Sigmoid colon (tissue), 7 donors: ENCODE results near the gene PUM1. TPM values are rescaled to one million over a fixed set of nuclear protein-coding genes. Genes with fewer than 3 reads are reported as not detected.

Experiments used
- DNase-seq: peaks from one replicate; pipeline ENCODE4 v3.0.0-alpha.2; 2019
- H3K27ac ChIP-seq, 4 donors: fragments of 200-600 bp; sonication (generic); one replicate each; pipeline ENCODE4 v1.5.1; 2016 to 2019; ENCODE audit warnings: mild to moderate bottlenecking in 1 of 4
- H3K27me3 ChIP-seq, 3 donors: fragments of 200-600 bp; sonication (generic); one replicate each; pipeline ENCODE4 v1.5.1; 2019; ENCODE audit warnings: mild to moderate bottlenecking in 1 of 3
- H3K36me3 ChIP-seq, 4 donors: fragments of 200-600 bp; sonication (generic); one replicate each; pipeline ENCODE4 v1.5.1; 2016 to 2019
- H3K4me1 ChIP-seq, 4 donors: fragments of 200-600 bp; sonication (generic); one replicate each; pipeline ENCODE4 v1.5.1; 2017 to 2019
- H3K4me3 ChIP-seq, 4 donors: fragments of 200-600 bp; sonication (generic); one replicate each; pipeline ENCODE4 v1.5.1; 2017 to 2019; ENCODE audit warnings: mild to moderate bottlenecking in 2 of 4, moderate library complexity in 1 of 4
- H3K9me3 ChIP-seq, 4 donors: fragments of 200-600 bp in 3 of 4; sonication (generic) in 3 of 4; one replicate each; pipeline versions ENCODE4 v1.5.1 to v1.6.1; 2013 to 2019
- EP300 ChIP-seq, 4 donors: sonication (generic); formaldehyde crosslinking; IDR thresholded peaks; one replicate each; pipeline ENCODE4 v1.6.1; 2017; ENCODE audit warnings: antibody characterized with exemption in 4 of 4
- POLR2A ChIP-seq, 2 donors: fragments of 450-650 bp; IDR thresholded peaks; one replicate each; pipeline ENCODE4 v1.6.1; 2016; ENCODE audit warnings: antibody characterized with exemption in 2 of 2, mild to moderate bottlenecking in 2 of 2, moderate library complexity in 2 of 2
- POLR2AphosphoS5 ChIP-seq, 4 donors: sonication (generic); formaldehyde crosslinking; IDR thresholded peaks; one replicate each; pipeline ENCODE4 v1.6.1; 2017; ENCODE audit warnings: antibody characterized with exemption in 4 of 4
- WGBS, 2 donors: extraction: QIAGEN DNeasy Blood & Tissue Kit; methylation state at CpG; one replicate each; pipeline ENCODE4 v1.1.7; 2013; 5-methylcytosine and 5-hydroxymethylcytosine counted together
- intact Hi-C: fragments of 100-400 bp; cut with DNase I; formaldehyde crosslinking; loops from one replicate; pipeline ENCODE4 v1.15.1; 2023
- polyA plus RNA-seq, 3 donors: library from polyadenylated mRNA; stranded (reverse); fragments of 200-250 nt; gene quantifications; one replicate each; pipeline ENCODE4 v1.2.3, GENCODE V29; 2013
- small RNA-seq, 3 donors: library from RNA; depleted of rRNA; stranded (forward); fragments of <200 nt; gene quantifications; one replicate each; pipeline ENCODE3, GENCODE V24; 2016
- total RNA-seq, 4 donors: library from RNA; depleted of rRNA; stranded (reverse); fragments of >200 nt; gene quantifications; one replicate each; pipeline ENCODE4 v1.1.0, GENCODE V29; 2016
- TF ChIP-seq, protein P1 (sequence below), 4 experiments: fragments of 450-650 bp in 3 of 4; fragments of 200-600 bp in 1 of 4; IDR thresholded peaks; one replicate each; pipeline ENCODE4 v1.5.1; 2016 to 2019; ENCODE audit warnings: antibody characterized with exemption in 4 of 4, mild to moderate bottlenecking in 3 of 4, moderate library complexity in 2 of 4
- donor health status: healthy with polysubstance abuse.
- donor health status: Bipolar disorder and iron deficiency.
- donor health status: healthy.

Gene PUM1
- total and polyA plus RNA-seq, 7 donors, result 16.9 to 89.5 (median 66.4) TPM

GRCh38 chr1:30883389-30884172, 181.9 kb downstream of the PUM1 start:
- Histone ChIP-seq H3K9me3 (no peaks in the 10 kb centered on the region), H3K27ac (peak overlapping the region; percentile 78 to 95 (median 92)), H3K36me3 (no peaks in the 10 kb centered on the region), H3K27me3 (no peaks in the 10 kb centered on the region), H3K4me3 (no peak overlapping the region), H3K4me1 (peaks cover 0 to 100% (median 94%) of the 10 kb centered on the region in 4 donors)
- 77 to 85% methylated on average over 18 of the region's 18 CpGs for WGBS, 2 donors
- TF ChIP-seq POLR2AphosphoS5 (IDR thresholded peaks at IDR 0.05) (no peak), POLR2A (IDR thresholded peaks at IDR 0.05) (no peak), EP300 (IDR thresholded peaks at IDR 0.05) (no peak)
- TF ChIP-seq, protein P1, sequence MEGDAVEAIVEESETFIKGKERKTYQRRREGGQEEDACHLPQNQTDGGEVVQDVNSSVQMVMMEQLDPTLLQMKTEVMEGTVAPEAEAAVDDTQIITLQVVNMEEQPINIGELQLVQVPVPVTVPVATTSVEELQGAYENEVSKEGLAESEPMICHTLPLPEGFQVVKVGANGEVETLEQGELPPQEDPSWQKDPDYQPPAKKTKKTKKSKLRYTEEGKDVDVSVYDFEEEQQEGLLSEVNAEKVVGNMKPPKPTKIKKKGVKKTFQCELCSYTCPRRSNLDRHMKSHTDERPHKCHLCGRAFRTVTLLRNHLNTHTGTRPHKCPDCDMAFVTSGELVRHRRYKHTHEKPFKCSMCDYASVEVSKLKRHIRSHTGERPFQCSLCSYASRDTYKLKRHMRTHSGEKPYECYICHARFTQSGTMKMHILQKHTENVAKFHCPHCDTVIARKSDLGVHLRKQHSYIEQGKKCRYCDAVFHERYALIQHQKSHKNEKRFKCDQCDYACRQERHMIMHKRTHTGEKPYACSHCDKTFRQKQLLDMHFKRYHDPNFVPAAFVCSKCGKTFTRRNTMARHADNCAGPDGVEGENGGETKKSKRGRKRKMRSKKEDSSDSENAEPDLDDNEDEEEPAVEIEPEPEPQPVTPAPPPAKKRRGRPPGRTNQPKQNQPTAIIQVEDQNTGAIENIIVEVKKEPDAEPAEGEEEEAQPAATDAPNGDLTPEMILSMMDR (IDR thresholded peaks at IDR 0.05), result no peak
- DNase-seq, result no peak
- intact Hi-C loops, result no loop called here

DNA sequence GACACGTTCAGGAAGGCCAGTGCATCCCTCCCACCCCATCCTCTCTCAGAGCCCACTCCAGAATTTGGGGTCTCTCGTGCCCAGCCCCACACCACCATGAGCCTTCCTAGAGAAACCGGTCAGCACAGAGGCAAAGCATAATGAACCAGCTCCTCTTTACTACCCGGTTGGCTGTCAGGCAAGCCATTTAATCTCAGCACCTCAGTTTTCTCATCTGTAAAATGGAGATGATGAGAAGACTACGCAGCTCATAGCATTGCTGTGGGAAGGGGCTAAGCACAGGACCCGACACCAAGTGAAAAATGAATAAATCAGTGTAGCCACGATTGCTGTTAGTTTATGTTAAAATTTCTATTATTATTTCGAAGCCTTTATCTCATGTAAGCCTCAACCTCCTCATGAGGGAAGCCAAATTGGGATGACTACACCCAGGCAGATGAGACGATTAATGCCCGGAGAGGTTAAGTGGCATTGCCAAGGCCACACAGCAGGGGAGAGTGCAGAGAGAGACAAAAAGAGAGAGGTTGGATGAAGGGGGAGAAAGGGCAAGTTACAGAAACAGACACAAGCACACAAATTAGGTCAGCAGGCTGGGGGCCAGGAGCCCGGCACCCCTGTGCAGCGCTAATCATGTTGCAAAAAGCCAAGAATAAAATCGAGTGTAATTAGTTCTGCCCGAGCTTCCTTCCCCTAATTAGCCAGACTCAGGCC, 182.7 kb downstream of the PUM1 start:
- H3K4me1 ChIP-seq, result peaks cover 0 to 100% (median 95%) of the 10 kb centered on the region in 4 donors
- no peaks in the 10 kb centered on the region for H3K27me3 ChIP-seq
- no peak for TF ChIP-seq EP300 (IDR thresholded peaks at IDR 0.05)
- TF ChIP-seq, protein P1 (IDR thresholded peaks at IDR 0.05), result no peak
- no peak for TF ChIP-seq POLR2AphosphoS5 (IDR thresholded peaks at IDR 0.05)
- no peak for TF ChIP-seq POLR2A (IDR thresholded peaks at IDR 0.05)
- no peak for DNase-seq
- intact Hi-C loops, result no loop called here
- 84 to 88% methylated on average over 14 of the region's 14 CpGs for WGBS, 2 donors
- no peak overlapping the region for H3K4me3 ChIP-seq
- H3K9me3 ChIP-seq, result no peaks in the 10 kb centered on the region
- H3K36me3 ChIP-seq, result no peaks in the 10 kb centered on the region
- H3K27ac ChIP-seq, result peak overlapping the region; percentile 78 to 95 (median 92)

Small RNA genes lying within 50 kb of the gene (small RNA-seq; reads per million reads assigned to genes)
- gene AL356320.1 (0 reads per million in 3 donors), gene RN7SL371P (0 reads per million in 3 donors)

Other genes starting within 250 kb of the PUM1 start
- 10 to 100 TPM; 29.9 to 91.1 (median 50.7) TPM for gene SDC3, start 157.0 kb downstream of the PUM1 start, total RNA-seq
- 10 to 100 TPM in 1 of 3 donors, 1 to 10 TPM in 2; 2.4 to 29.8 (median 6.5) TPM for gene SDC3, start 157.0 kb downstream of the PUM1 start, polyA plus RNA-seq
- 1 to 10 TPM in 1 of 4 donors, under 1 TPM in 2, not detected in 1; 0.28 to 1.4 (median 0.33) TPM for gene NKAIN1, start 174.2 kb upstream of the PUM1 start, total RNA-seq
- gene NKAIN1, start 174.2 kb upstream of the PUM1 start, polyA plus RNA-seq, result under 1 TPM in 1 of 3 donors, not detected in 2; 0.36 TPM
- gene SNRNP40, start 231.1 kb upstream of the PUM1 start, total RNA-seq, result 10 to 100 TPM; 19.4 to 36.4 (median 30.3) TPM
- gene SNRNP40, start 231.1 kb upstream of the PUM1 start, polyA plus RNA-seq, result 10 to 100 TPM; 21.0 to 36.2 (median 23.4) TPM
- gene ZCCHC17, start 231.3 kb upstream of the PUM1 start, total RNA-seq, result 10 to 100 TPM; 23.3 to 33.2 (median 25.7) TPM
- 10 to 100 TPM; 29.9 to 35.4 (median 31.7) TPM for gene ZCCHC17, start 231.3 kb upstream of the PUM1 start, polyA plus RNA-seq